CD4-positive, alpha-beta T cell (primary cell): Measurements from ENCODE around the gene KRTAP12-3. TPM values are rescaled to one million over a fixed set of nuclear protein-coding genes. Genes with fewer than 3 reads are reported as not detected.

ENCODE experiments used
- ATAC-seq: fragments of 200-7000 bp; cut with Tn5 transposase; one replicate; pipeline ENCODE4 v1.10.0; 2022; ENCODE audit warnings: mild to moderate bottlenecking; ENCODE audit not compliant: poor library complexity
- CTCF ChIA-PET: fragments of 350-600 bp; sonication (Branson Sonifier 250); formaldehyde crosslinking; loops from one replicate; lab custom pipeline; 2021; ENCODE audit warnings: antibody characterized with exemption, inconsistent platforms; lab: Charles Lee
- POLR2A ChIA-PET: fragments of 350-600 bp; sonication (Branson Sonifier 250); formaldehyde crosslinking; loops from one replicate; lab custom pipeline; 2021; ENCODE audit warnings: antibody characterized with exemption, inconsistent platforms; lab: Charles Lee
- DNase-seq, 14 experiments: peaks; one replicate each; pipeline ENCODE4 v3.0.0-alpha.2; 2013 to 2020; ENCODE audit warnings: mixed read lengths in 2 of 14
- H3K27ac ChIP-seq, 2 donors: one replicate each; pipeline versions ENCODE4 v1.5.1 to v1.7.0; 2013; ENCODE audit warnings: low read length in 2 of 2, low read depth in 1 of 2, mild to moderate bottlenecking in 1 of 2
- H3K27me3 ChIP-seq, 2 experiments: 1 replicate in 1 of 2; 2 replicates in 1 of 2; pipeline versions ENCODE4 v1.6.1 to v1.7.0; 2013; ENCODE audit warnings: low read length in 2 of 2, control low read depth in 1 of 2, mild to moderate bottlenecking in 1 of 2, moderate library complexity in 1 of 2; ENCODE audit not compliant: insufficient read depth in 2 of 2, control insufficient read depth in 1 of 2
- H3K36me3 ChIP-seq: one replicate; pipeline ENCODE4 v1.6.1; 2013; ENCODE audit warnings: low read length, control low read depth; ENCODE audit not compliant: insufficient read depth
- H3K4me1 ChIP-seq: one replicate; pipeline ENCODE4 v1.6.1; 2013; ENCODE audit warnings: low read length, control low read depth; ENCODE audit not compliant: insufficient read depth
- H3K4me3 ChIP-seq: one replicate; pipeline ENCODE4 v1.5.1; 2013; ENCODE audit warnings: mild to moderate bottlenecking, low read length, moderate library complexity
- H3K9me3 ChIP-seq, 2 experiments: 1 replicate in 1 of 2; 2 replicates in 1 of 2; pipeline versions ENCODE4 v1.6.1 to v1.7.0; 2013; ENCODE audit warnings: low read length in 2 of 2, mild to moderate bottlenecking in 2 of 2, control low read depth in 1 of 2, moderate library complexity in 1 of 2; ENCODE audit not compliant: control insufficient read depth in 1 of 2, insufficient read depth in 1 of 2
- H3K27ac Mint-ChIP-seq: one replicate; pipeline ENCODE4 v1.8.0; 2020; ENCODE audit warnings: mixed read lengths
- H3K27me3 Mint-ChIP-seq: one replicate; pipeline ENCODE4 v1.8.0; 2021; ENCODE audit warnings: mixed read lengths
- H3K36me3 Mint-ChIP-seq: one replicate; pipeline ENCODE4 v1.8.0; 2021; ENCODE audit warnings: low read depth, mixed read lengths
- H3K4me1 Mint-ChIP-seq: one replicate; pipeline ENCODE4 v1.8.0; 2021; ENCODE audit warnings: low read depth, mixed read lengths
- H3K4me3 Mint-ChIP-seq: one replicate; pipeline ENCODE4 v1.8.0; 2020; ENCODE audit warnings: mild to moderate bottlenecking, mixed read lengths
- H3K9me3 Mint-ChIP-seq: one replicate; pipeline ENCODE4 v1.8.0; 2020; ENCODE audit warnings: mixed read lengths
- CTCF ChIP-seq: fragments of 200-600 bp; IDR thresholded peaks from one replicate; pipeline ENCODE4 v1.8.0; 2022; ENCODE audit warnings: antibody characterized with exemption, mild to moderate bottlenecking
- intact Hi-C, 2 experiments: fragments of 100-400 bp; cut with DNase I in 1 of 2; cut with micrococcal nuclease in 1 of 2; formaldehyde crosslinking; loops; one replicate each; pipeline versions ENCODE4 v1.15.1 to v1.9.0; 2023 to 2025; cut with DNase I, micrococcal nuclease
- total RNA-seq, 174 experiments: library from RNA in 2 of 174; stranded (reverse) in 2 of 174; gene quantifications; one replicate each; pipeline ENCODE4 v1.2.3 and lab custom pipeline; 2021 to 2026

Gene KRTAP12-3
- total RNA-seq, 2 experiments from 2014 or later: not detected

- CTCF ChIA-PET: no interaction called here
- peaks cover 20% of the 10 kb centered on the region for H3K9me3 Mint-ChIP-seq
- intact Hi-C loops: loop anchor here (5.0 to 10.0 kb wide), 3 partner anchors 35 to 105 kb away; partner anchors contain the start of genes KRTAP10-1 (in 1 of the 2) and KRTAP12-4 (in 1 of the 2)
These were observed 40.6 kb upstream of the KRTAP12-3 start for GRCh38 chr21:44617071-44617501.

GRCh38 chr21:44618504-44618903 lies 39.2 kb upstream of the KRTAP12-3 start:
- CTCF ChIA-PET: no interaction called here
- no peak for TF ChIP-seq CTCF
- intact Hi-C loops: loop anchor here (2.0 to 10.0 kb wide), 5 partner anchors 34 to 104 kb away; partner anchors contain the start of genes KRTAP10-1 (in 1 of the 2), KRTAP12-3 (in 1 of the 2) and KRTAP12-4 (in 1 of the 2)
- Mint-ChIP-seq H3K36me3 (peaks cover 46% of the 10 kb centered on the region), H3K9me3 (peaks cover 24% of the 10 kb centered on the region), H3K4me1 (peaks cover 52% of the 10 kb centered on the region), H3K4me3 (peak overlapping the region; percentile 31), H3K27me3 (no peaks in the 10 kb centered on the region), H3K27ac (peak overlapping the region; percentile 88)
- Histone ChIP-seq H3K36me3 (no peaks in the 10 kb centered on the region), H3K27ac (peak overlapping the region; percentile 44 to 74), H3K9me3 (peaks cover 12 to 13% of the 10 kb centered on the region in 2 experiments), H3K4me3 (no peak overlapping the region), H3K27me3 (no peaks in the 10 kb centered on the region), H3K4me1 (peaks cover 42% of the 10 kb centered on the region)
- DNase-seq: peak in 4 of 14 experiments; percentile 23 to 55 (median 34)
- peak; percentile 55 for ATAC-seq
- POLR2A ChIA-PET: interaction anchor here (0.9 to 2.4 kb wide), 10 partner anchors 10 to 256 kb away, joined by 3 to 40 read pairs (median 5); partner anchors contain the start of genes KRTAP12-3 and SUMO3

More at GRCh38 chr21:44617071-44617501, 40.6 kb upstream of the KRTAP12-3 start:
- H3K27me3 Mint-ChIP-seq: no peaks in the 10 kb centered on the region
- H3K4me1 Mint-ChIP-seq: peaks cover 52% of the 10 kb centered on the region
- peaks cover 33% of the 10 kb centered on the region for H3K36me3 Mint-ChIP-seq
- no peak for ATAC-seq
- H3K27ac ChIP-seq: no peak overlapping the region
- POLR2A ChIA-PET: interaction anchor here (1.4 kb wide), 1 partner anchor 41 kb away, joined by 3 read pairs; the partner anchor contains the start of gene KRTAP12-3
- DNase-seq: no peak
- H3K27me3 ChIP-seq: no peaks in the 10 kb centered on the region
- no peak overlapping the region for H3K4me3 ChIP-seq
- H3K4me3 Mint-ChIP-seq: no peak overlapping the region
- no peak for TF ChIP-seq CTCF
- H3K4me1 ChIP-seq: peaks cover 42% of the 10 kb centered on the region
- H3K9me3 ChIP-seq: peaks cover 10 to 11% of the 10 kb centered on the region in 2 experiments
- no peaks in the 10 kb centered on the region for H3K36me3 ChIP-seq
- peak overlapping the region; percentile 88 for H3K27ac Mint-ChIP-seq

GRCh38 chr21:44618909-44619308 lies 38.8 kb upstream of the KRTAP12-3 start:
- TF ChIP-seq CTCF: no peak
- intact Hi-C loops: loop anchor here (2.0 to 10.0 kb wide), 5 partner anchors 33 to 103 kb away; partner anchors contain the start of genes KRTAP10-1 (in 1 of the 2), KRTAP12-3 (in 1 of the 2) and KRTAP12-4 (in 1 of the 2)
- POLR2A ChIA-PET: interaction anchor here (0.9 to 2.4 kb wide), 10 partner anchors 9 to 255 kb away, joined by 3 to 40 read pairs (median 5); partner anchors contain the start of genes KRTAP12-3 and SUMO3
- Histone ChIP-seq H3K27me3 (no peaks in the 10 kb centered on the region), H3K9me3 (peaks cover 12 to 16% of the 10 kb centered on the region in 2 experiments), H3K4me1 (peaks cover 42% of the 10 kb centered on the region), H3K4me3 (no peak overlapping the region), H3K27ac (peak overlapping the region; percentile 44 to 74), H3K36me3 (no peaks in the 10 kb centered on the region)
- peaks cover 52% of the 10 kb centered on the region for H3K4me1 Mint-ChIP-seq
- peak overlapping the region; percentile 26 for H3K4me3 Mint-ChIP-seq
- H3K27me3 Mint-ChIP-seq: no peaks in the 10 kb centered on the region
- DNase-seq (peak; percentile 44 to 89 (median 60)), ATAC-seq (peak; percentile 98)
- H3K36me3 Mint-ChIP-seq: peaks cover 50% of the 10 kb centered on the region
- H3K9me3 Mint-ChIP-seq: peaks cover 27% of the 10 kb centered on the region
- peak overlapping the region; percentile 88 for H3K27ac Mint-ChIP-seq
- CTCF ChIA-PET: no interaction called here
